ENCODE measurements around the gene ATG4B. TPM values are rescaled to one million over a fixed set of nuclear protein-coding genes. Genes with fewer than 3 reads are reported as not detected.

Gene ATG4B
- total and polyA plus RNA-seq, 2 of the 8 experiments (the other 6 are each of a cell fraction or from before 2014, with no cell fraction given) = 103 to 155 TPM

GRCh38 chr2:241607162-241607885 lies 30.2 kb upstream of the ATG4B start (continued):
- TF ChIP-seq EP300 (IDR thresholded peaks at IDR 0.05; ENCODE audit: borderline replicate concordance in 1 of 2, low read depth in 2 of 2, low read length in 2 of 2) (no peak), PHF8 (conservative IDR thresholded peaks at IDR 0.05; ENCODE audit: low read depth, low read length) (no peak), SUZ12 (IDR thresholded peaks at IDR 0.05; ENCODE audit: low read length) (no peak), HDAC6 (IDR thresholded peaks at IDR 0.05; ENCODE audit: low read depth, low read length) (no peak), HDAC2 (IDR thresholded peaks at IDR 0.05; ENCODE audit: borderline replicate concordance in 1 of 2, low read depth in 2 of 2, low read length in 2 of 2) (no peak), POLR2AphosphoS5 (IDR thresholded peaks at IDR 0.05; ENCODE audit: low read depth, low read length) (no peak), NANOG (IDR thresholded peaks at IDR 0.05; ENCODE audit: insufficient read depth, low read depth, low read length, poor library complexity, severe bottlenecking) (no peak), RBBP5 (IDR thresholded peaks at IDR 0.05; ENCODE audit: borderline replicate concordance, low read depth, low read length) (no peak), SP2 (IDR thresholded peaks at IDR 0.05; ENCODE audit: low read length) (no peak), KDM1A (IDR thresholded peaks at IDR 0.05; ENCODE audit: borderline replicate concordance, low read length) (no peak), RFX5 (IDR thresholded peaks at IDR 0.05; ENCODE audit: borderline replicate concordance, low read depth, low read length) (no peak), CEBPB (IDR thresholded peaks at IDR 0.05; ENCODE audit: low read depth, low read length) (no peak)

Measured in H1 (cell line).